Measurements from ENCODE around the gene KRTAP5-9.
"Not testable (repeated sequence)": the region's sequence is repeated elsewhere in the genome, so short reads cannot be mapped to it uniquely, and the experiment has no call there.

Gene KRTAP5-9

DNA sequence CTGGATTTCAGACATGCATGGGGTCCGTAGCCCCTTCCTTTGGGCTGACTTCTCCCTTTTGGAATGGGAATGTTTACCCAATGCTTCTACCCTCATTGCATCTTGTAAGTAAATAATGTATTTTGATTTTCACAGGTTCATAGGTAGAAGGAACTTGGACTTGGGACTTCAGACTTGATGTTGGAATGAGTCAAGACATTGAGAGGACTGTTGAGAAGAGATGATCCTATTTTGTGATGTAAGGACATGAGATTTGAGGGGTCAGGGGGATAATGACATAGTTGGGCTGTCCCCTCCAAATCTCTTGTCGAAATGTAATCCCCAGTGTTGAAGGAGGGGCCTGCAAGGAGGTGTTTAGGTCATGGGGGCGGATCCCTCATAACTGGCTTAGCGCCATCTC lies 16.2 kb downstream of the KRTAP5-9 start:
- no peak for DNase-seq

DNA sequence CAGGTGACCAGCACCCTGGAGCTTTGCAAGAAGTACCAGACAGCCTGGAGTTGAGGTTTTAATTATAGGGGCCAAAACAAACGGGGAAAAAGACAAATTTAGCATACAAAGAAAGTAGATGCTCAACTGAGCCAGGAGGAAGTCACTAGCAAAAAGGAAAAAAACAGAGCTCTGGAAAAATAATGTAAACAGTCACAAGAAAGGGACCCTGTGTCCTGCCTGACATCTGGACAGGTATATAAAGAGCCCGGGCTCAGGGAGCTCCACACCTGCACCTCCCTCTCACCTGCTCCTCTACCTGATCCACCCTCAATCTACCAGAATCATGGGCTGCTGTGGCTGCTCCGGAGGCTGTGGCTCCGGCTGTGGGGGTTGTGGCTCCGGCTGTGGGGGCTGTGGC lies 17.0 kb downstream of the KRTAP5-9 start, which contains the start of gene KRTAP5-10:
Gene KRTAP5-10, plus strand, starts transcription at position 301 of the 400 bp plus-strand sequence. Its CDS starts 25 bp downstream, at position 326.
- no peak for DNase-seq

DNA sequence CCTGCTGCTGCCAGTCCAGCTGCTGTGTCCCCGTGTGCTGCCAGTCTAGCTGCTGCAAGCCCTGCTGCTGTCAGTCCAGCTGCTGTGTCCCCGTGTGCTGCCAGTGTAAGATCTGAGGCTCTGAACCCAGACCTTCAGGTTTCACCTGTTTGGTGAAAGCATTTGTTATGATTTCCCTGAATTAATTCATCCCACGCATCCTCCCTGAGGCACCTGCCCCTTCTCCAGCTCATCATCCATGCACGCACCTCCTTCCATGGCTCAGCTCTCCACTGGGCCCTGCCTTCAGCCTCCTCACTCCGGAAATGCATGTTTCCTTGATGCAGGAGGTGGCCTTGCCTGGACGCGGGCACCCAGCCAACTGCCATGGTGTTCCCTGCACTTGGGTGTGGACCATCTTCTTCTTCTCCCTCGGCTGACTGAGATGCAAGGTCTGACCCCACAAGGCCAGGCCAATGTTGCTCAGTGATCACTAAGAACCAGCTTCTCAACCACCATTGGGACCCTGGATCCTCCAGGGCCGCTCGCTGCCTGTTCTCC lies 17.9 kb downstream of the KRTAP5-9 start:
- DNase-seq: no peak

DNA sequence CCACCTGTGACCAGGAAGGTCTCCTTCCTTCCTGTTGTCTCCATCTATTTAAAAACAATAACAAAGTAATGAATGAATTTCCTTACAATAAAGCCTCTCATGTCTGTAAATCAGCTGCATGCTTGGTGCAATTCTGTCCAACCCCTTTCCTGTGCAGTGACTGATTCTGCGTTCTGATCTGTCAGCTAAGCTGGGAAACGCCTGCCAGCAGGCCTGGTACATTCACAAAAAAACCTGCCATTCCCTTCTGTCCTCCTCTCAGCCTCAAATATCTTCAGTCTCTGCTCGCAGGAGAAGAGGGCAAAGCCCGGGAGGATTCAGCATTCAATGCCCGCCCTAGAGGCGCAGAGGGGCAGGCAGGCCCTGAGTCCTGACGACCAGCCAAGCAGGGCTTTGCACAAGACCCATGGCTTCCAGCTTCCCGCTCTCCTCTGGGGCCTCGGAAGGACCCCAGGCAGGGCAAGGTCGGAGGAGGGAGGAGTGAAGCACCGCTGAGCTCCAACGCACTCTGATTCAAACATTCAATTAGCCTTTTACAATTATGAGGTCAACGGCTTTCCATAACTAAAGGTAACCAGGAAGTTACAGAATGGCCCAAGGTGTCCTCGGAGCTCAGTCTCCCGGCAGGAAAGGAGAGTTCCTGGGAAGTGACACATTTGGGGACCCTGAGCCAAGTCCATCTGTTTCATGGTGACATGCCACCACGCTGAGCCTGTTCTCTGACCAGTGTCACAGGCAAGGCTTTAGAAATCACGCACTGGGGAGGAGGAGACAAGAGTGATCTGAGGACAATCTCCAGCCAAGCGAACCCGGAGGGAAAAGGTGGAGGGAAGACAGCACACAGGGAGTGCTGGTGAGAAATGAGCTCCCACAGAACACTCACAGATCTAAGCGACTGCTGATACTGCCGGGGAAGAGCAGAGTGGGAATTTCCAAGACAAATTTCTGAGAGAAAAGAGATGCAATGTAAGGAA lies 18.7 kb downstream of the KRTAP5-9 start:
- not testable (repeated sequence) for DNase-seq

DNA sequence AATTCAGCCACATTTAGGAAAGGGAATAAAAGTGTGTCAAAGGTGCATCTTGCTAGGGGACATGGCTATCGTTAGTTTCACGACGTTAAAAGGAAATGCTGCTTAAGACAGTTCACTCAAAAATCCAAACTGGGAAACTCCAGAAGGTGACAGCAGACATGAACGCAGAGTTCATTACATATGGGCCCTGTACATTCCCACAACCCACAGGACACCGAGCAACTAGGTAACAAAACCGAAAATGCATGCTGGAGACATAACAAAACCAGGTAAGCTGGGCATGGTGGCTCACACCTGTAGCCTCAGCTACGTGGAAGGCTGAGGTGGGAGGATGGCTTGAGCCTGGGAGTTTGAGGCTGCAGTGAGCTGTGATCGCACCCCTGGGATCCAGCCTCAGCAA lies 19.4 kb downstream of the KRTAP5-9 start:
- DNase-seq: not testable (repeated sequence)

DNA sequence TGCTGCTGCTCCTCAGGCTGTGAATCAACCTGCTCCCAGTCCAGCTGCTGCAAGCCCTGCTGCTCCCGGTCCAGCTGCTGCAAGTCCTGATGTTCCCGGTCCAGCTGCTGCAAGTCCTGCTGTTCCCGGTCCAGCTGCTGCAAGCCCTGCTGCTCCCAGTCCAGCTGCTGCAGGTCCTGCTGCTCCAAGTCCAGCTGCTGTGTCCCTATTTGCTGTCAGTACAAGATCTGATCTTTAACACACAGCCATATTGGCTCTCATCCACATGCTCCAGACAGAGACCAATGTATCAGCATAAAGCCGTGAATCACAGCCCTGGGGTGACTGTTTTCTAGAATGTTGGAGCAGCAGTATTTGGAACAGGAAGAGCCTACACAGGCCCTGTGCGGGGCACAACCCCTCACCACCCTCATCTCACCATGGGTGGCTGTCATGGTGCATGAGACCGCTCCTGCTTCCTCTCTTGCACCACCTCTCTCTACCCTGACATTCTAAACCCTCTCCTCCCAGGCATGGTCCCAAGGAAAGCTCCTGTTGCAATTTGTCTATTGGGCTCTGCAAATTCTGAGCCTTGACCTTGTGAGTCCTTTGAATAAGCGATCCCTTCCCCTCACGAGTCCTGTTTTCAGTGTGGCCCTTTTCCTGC lies 20.6 kb downstream of the KRTAP5-9 start:
- no peak for DNase-seq

DNA sequence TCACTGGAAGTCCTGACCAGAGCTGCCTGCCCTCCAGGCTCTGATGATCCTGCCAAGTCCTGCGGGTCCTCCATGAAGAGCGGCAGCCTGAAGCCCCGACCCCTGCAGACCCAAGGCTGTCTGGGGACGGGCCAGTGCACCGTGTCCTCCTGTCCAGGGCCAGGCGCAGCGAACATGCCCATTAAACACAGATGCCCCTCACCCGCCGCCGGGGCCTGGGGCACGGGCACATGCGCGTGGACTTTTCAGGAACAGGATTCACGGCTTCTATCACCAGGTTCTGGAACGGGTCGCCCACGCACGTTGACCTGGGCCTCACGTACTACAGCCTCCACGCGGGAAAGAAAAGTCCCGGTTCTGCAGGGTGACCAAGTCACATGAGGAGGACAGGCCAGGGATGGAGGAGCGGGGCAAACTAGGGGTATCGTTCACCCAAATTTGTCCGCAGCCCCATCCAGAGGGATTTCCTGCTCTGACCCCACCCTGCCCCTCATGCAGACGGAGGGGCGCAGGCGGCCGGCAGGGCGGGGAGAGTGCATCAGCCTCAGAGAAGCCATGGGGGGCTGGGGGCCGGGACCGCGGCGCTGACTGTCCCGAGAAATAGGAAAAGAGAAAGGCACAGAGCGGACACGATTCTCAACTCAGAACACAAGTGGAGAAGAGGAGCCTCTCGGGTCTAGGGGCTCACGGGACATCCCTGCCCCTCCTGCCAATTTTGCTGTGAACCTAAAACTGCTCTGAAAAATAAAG lies 23.1 kb downstream of the KRTAP5-9 start:
- DNase-seq: not testable (repeated sequence)

DNA sequence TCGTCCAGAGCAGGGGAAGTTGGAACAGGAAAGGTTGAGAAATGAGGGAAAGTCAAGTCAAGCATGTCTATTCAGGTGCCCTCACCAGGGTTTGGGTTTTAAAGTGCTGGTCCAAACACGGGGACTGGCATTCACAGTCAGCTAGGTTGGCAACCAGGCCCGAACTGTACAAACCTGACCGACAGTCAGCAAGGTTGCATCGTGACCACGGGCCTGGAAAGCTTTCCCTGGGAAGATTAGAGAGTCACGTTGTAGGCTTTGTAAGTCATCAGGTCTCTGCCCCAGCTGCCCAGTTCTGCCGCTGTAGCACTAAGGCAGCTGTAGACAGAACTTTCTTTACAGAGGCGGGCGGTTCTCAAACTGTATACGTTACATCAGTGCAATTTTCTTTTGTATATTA lies 24.6 kb downstream of the KRTAP5-9 start:
- no peak for DNase-seq

DNA sequence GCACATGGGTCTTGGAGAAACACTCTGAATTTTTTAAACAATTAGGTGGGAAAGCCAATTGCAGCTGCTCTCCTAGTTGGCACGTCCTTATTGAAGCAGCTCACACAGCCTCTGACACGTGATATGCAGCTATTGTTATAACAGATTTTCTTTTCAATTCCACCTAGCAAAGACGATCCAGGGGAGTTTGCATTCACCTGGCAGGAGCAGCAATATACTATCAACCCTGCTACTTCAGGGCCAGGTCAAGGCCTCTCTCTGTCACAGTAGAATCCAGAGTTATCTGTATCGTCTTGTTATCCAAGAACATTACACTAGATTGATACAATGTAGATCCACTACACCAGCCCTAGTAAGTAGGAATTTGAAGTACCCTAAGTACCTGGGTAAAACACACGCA lies 26.2 kb downstream of the KRTAP5-9 start:
- DNase-seq: no peak

DNA sequence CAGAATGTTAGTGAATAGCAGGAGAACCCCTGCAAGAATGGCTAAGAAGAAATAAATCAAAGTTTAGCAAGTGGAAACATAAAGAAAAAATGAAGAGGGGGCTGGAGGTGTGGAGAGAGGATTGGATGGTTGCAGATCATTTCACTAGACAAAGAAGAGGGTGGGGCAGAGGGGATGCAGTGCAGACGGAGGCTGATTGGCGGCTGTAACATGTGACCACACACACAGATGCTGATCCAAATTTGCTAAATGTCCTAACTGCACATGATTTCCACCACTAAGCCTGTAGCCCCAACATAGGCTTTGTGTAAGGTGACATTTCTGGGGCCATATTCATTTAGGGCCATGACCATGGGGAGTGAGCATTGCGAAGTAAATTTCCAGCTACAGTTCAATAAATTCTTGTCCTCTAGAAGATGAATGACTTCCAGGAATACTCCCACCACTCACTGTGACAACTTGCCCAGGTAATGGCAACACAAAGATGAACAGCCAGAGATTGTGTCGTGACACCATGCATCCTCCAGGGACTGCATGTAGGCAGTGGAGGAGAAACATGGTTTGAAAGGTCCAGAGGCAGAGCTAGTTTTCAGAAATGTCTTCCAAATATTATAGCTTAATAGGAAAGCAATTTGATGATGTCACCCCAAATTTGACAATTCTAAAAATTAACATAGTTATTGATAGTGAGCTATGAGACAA lies 27.7 kb downstream of the KRTAP5-9 start:
- DNase-seq: no peak

DNA sequence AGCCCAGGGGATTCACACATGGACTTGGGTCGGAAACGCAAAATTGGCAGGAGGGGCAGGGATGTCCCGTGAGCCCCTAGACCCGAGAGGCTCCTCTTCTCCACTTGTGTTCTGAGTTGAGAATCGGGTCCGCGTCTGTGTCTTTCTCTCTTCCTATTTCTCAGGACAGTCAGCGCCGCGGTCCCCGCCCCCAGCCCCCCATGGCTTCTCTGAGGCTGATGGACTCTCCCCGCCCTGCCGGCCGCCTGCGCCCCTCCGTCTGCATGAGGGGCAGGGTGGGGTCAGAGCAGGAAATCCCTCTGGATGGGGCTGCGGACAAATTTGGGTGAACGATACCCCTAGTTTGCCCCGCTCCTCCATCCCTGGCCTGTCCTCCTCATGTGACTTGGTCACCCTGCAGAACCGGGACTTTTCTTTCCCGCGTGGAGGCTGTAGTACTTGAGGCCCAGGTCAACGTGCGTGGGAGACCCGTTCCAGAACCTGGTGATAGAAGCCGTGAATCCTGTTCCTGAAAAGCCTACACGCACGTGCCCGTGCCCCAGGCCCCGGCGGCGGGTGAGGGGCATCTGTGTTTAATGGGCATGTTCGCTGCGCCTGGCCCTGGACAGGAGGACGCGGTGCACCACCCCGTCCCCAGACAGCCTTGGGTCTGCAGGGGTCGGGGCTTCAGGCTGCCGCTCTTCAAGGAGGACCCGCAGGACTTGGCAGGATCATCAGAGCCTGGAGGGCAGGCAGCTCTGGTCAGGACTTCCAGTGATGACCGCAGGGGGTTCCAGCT lies 28.7 kb downstream of the KRTAP5-9 start:
- not testable (repeated sequence) for DNase-seq

DNA sequence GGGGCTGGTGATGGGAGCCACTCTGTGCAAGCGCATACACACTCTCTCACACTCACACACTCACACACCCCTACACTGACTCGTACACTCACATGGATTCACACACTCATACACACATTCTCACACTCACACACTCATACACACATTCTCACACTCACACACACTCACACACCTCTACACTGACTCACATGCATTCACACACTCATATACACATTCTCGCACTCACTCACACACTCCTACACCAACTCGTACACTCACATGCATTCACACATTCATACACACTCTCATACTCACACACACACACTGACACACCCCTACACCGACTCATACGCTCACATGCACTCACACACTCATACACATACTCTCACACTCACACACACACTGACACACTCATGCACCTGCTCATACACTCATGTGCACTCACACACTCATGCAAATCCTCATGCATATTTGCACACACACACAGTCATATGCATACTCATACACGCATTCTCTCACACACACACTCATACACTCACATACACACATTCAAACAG lies 29.3 kb downstream of the KRTAP5-9 start:
- DNase-seq: no peak

DNA sequence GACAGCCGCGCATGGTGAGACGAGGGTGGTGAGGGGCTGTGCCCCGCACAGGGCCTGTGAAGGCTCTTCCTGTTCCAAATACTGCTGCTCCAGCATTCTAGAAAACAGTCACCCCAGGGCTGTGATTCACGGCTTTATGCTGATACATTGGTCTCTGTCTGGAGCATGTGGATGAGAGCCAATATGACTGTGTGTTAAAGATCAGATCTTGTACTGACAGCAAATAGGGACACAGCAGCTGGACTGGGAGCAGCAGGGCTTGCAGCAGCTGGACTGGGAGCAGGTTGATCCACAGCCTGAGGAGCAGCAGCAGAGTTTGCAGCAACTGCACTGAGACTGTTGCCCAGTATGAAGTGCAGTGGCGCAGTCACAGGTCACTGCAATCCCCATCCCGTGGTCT lies 31.3 kb downstream of the KRTAP5-9 start:
- not testable (repeated sequence) for DNase-seq

DNA sequence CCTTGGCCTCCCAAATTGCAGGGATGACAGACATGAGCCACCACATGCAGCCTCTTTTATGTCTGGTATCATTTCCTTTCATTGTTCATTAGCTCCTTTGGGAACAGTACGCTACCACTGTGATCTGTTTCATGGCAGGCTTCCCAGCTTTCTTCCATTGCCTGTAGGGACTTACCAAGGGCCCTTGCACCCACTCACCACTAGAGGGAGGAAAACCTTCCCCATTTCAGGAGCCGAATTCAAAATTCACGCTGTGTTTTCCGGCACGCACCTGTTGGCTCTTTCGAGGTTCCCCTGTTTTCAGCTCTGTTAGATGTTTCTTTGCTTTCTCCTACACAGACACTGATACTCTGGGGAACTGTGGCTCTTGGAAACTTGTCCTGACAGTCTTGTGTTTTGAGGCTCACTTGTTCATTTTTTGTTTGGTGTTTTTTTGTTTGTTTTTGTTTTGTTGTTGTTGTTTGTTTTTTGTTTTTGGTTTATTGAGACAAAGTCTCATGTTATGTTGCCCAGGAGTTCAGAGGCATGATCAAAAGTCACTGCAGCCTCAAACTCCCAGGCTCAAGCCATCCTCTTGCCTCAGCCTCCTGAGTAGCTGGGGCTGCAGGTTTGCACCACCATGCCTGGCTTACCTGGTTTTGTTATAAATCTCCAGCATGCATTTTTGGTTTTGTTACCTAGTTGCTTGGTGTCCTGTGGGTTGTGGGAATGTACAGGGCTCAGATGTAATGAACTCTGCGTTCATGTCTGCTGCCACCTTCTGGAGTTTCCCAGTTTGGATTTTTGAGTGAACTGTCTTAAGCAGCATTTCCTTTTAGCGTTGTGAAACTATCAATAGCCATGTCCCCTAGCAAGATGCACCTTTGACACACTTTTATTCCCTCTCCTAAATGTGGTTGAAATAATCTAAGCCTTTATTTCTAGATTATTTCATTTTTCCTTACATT lies 32.1 kb downstream of the KRTAP5-9 start:
- DNase-seq: no peak

DNA sequence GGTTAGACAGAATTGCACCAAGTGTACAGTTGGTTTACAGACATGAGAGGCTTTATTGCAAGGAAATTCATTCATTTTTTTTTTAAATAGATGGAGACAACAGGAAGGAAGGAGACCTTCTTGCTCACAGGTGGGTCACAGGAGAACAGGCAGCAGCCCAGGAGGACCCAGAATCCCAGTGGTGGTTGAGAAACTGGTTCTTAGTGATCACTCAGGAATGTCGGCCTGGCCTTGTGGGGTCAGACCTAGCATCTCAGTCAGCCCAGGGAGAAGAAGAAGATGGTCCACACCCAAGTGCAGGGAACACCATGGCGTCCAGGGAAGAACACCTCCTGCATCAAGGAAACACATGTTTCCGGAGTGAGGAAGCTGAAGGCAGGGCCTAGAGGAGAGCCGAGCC lies 33.6 kb downstream of the KRTAP5-9 start:
- no peak for DNase-seq

DNA sequence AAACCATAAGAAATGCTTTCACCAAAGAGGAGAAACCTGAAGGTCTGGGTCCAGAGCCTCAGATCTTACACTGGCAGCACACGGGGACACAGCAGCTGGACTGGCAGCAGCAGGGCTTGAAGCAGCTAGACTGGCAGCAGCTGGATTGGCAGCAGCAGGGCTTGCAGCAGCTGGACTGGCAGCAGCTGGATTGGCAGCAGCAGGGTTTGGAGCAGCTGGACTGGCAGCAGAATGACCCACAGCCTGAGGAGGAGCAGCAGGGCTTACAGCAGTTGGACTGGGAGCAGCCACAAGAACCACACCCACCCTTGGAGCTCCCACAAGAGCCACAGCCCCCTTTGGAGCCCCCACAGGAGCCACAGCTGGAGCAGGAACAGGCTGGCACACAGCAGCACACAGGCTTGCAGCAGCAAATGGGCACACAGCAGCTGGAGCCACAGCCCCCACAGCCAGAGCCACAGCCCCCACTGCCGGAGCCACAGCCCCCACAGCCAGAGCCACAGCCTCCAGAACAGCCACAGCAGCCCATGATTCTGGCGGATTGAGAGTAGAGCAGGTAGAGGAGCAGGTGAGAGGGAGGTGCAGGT lies 34.2 kb downstream of the KRTAP5-9 start, which contains the start of gene KRTAP5-11:
Gene KRTAP5-11, minus strand, starts transcription at position 567 of the 587 bp plus-strand sequence. Its CDS starts 38 bp downstream, at position 529.
- no peak for DNase-seq

DNA sequence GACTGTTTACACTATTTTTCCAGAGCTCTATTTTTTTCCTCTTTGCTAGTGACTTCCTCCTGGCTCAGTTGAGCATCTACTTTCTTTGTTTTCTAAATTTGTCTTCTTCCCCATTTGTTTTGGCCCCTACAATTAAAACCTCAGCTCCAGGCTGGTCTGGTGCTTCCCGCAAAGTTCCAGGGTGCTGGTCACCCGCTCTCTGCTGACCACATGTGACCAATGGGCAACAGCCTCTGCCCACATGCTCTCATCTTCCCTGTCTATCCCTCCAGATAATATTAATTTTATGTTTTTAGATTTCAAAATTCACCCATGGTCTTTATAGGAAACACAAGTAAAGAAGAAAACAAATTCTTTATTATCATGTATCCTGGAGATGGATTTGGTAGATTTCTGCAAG lies 34.7 kb downstream of the KRTAP5-9 start:
- DNase-seq: not testable (repeated sequence)

DNA sequence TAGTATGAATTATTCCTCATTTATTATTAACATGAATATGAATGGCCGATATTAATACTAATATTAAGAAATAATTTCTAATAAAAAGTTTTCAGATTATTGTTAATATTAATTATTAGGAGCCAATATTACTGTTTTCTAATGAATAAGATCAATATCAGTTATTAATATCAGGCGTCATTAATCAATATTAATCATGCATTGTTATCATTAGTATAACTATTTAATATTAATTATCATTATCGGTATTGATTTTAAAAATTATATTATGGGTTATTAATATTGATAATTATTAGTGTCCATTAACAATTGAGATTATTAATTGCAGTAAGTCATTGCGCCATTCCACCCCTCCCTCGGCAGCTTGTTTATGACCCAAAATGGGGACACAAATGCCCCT lies 37.5 kb downstream of the KRTAP5-9 start:
- DNase-seq: not testable (repeated sequence)

DNA sequence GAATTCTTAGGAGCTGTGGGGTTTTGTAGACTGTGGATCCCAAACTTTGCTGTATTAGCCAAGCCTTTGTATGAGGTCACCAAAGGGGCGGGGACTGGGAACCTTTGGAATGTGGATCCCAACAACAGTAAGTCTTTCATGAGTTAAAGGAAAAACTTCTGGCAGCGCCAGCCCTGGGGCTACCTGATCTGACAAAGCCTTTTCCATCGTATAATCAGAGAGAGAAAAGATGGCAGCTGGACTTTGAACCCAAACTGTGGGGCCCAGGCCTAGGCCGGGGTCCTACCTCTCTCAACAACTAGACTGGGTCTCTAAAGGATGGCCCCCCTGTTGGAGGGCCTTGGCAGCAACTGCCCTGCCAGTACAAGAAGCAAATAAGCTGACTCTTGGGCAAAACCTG lies 40.1 kb downstream of the KRTAP5-9 start:
- not testable (repeated sequence) for DNase-seq
